Measurements from ENCODE around the gene LAMA4. TPM values are rescaled to one million over a fixed set of nuclear protein-coding genes. Genes with fewer than 3 reads are reported as not detected.

The LAMA4 gene
- total RNA-seq, 6 donors from 2014 or later: 29.5 to 119 (median 58.9) TPM

GRCh38 chr6:112193117-112193516 lies 61.2 kb downstream of the LAMA4 start:
- peaks cover 0 to 8% (median 0%) of the 10 kb centered on the region in 4 donors for H3K36me3 ChIP-seq
- no peaks in the 10 kb centered on the region for H3K9me3 ChIP-seq
- ATAC-seq (ENCODE audit: low FRiP score in 2 of 2) (no peak), DNase-seq (no peak)
- no peak for TF ChIP-seq POLR2A (IDR thresholded peaks at IDR 0.05)
- H3K4me1 ChIP-seq: peaks cover 0 to 6% (median 0%) of the 10 kb centered on the region in 4 donors
- no peak overlapping the region for H3K4me3 ChIP-seq
- no peaks in the 10 kb centered on the region for H3K27me3 ChIP-seq
- no peak overlapping the region for H3K27ac ChIP-seq

- Histone ChIP-seq H3K4me3 (no peak overlapping the region), H3K27me3 (no peaks in the 10 kb centered on the region), H3K27ac (peak overlapping the region in 1 of 4 donors; percentile 17), H3K9me3 (no peaks in the 10 kb centered on the region), H3K36me3 (peaks cover 0 to 20% (median 0%) of the 10 kb centered on the region in 4 donors), H3K4me1 (peaks cover 0 to 6% (median 0%) of the 10 kb centered on the region in 4 donors)
- TF ChIP-seq CTCF (IDR thresholded peaks at IDR 0.05): no peak
- TF ChIP-seq EP300 (IDR thresholded peaks at IDR 0.05): no peak
- no peak for TF ChIP-seq POLR2AphosphoS5 (IDR thresholded peaks at IDR 0.05)
- TF ChIP-seq POLR2A (IDR thresholded peaks at IDR 0.05): no peak
- no peak for DNase-seq
- WGBS, 2 donors: 83 to 92% methylated on average over 7 of the region's 7 CpGs
- ATAC-seq (ENCODE audit: low FRiP score in 2 of 2): no peak
Measured at GRCh38 chr6:112191509-112192020, 62.8 kb downstream of the LAMA4 start.

- peaks cover 0 to 6% (median 0%) of the 10 kb centered on the region in 4 donors for H3K4me1 ChIP-seq
- peaks cover 0 to 26% (median 0%) of the 10 kb centered on the region in 4 donors for H3K36me3 ChIP-seq
- DNase-seq (no peak), ATAC-seq (ENCODE audit: low FRiP score in 2 of 2) (no peak)
- H3K4me3 ChIP-seq: no peak overlapping the region
- H3K9me3 ChIP-seq: no peaks in the 10 kb centered on the region
- H3K27ac ChIP-seq: no peak overlapping the region
- 91 to 94% methylated on average over 1 of the region's 1 CpG for WGBS, 2 donors
- TF ChIP-seq POLR2AphosphoS5 (IDR thresholded peaks at IDR 0.05) (no peak), CTCF (IDR thresholded peaks at IDR 0.05) (no peak), POLR2A (IDR thresholded peaks at IDR 0.05) (no peak), EP300 (IDR thresholded peaks at IDR 0.05) (no peak)
- no peaks in the 10 kb centered on the region for H3K27me3 ChIP-seq
Measured at GRCh38 chr6:112190164-112190563, 64.2 kb downstream of the LAMA4 start.

GRCh38 chr6:112189494-112189893 lies 64.9 kb downstream of the LAMA4 start:
- peak overlapping the region in 1 of 4 donors; percentile 14 for H3K27ac ChIP-seq
- peaks cover 0 to 26% (median 0%) of the 10 kb centered on the region in 4 donors for H3K36me3 ChIP-seq
- H3K4me3 ChIP-seq: no peak overlapping the region
- no peaks in the 10 kb centered on the region for H3K27me3 ChIP-seq
- ATAC-seq (ENCODE audit: low FRiP score in 2 of 2) (peak in 1 of 2 donors; percentile 59), DNase-seq (no peak)
- TF ChIP-seq EP300 (IDR thresholded peaks at IDR 0.05) (no peak), POLR2AphosphoS5 (IDR thresholded peaks at IDR 0.05) (no peak), CTCF (IDR thresholded peaks at IDR 0.05) (no peak), POLR2A (IDR thresholded peaks at IDR 0.05) (no peak)
- H3K9me3 ChIP-seq: no peaks in the 10 kb centered on the region
- peaks cover 0 to 3% (median 0%) of the 10 kb centered on the region in 4 donors for H3K4me1 ChIP-seq
- 56 to 77% methylated on average over 5 of the region's 5 CpGs for WGBS, 2 donors

- TF ChIP-seq EP300 (IDR thresholded peaks at IDR 0.05) (no peak), POLR2A (IDR thresholded peaks at IDR 0.05) (no peak), CTCF (IDR thresholded peaks at IDR 0.05) (no peak), POLR2AphosphoS5 (IDR thresholded peaks at IDR 0.05) (no peak)
- Histone ChIP-seq H3K27ac (peak overlapping the region in 1 of 4 donors; percentile 14), H3K36me3 (peaks cover 0 to 26% (median 0%) of the 10 kb centered on the region in 4 donors), H3K4me1 (peaks cover 0 to 3% (median 0%) of the 10 kb centered on the region in 4 donors), H3K27me3 (no peaks in the 10 kb centered on the region), H3K9me3 (no peaks in the 10 kb centered on the region), H3K4me3 (no peak overlapping the region)
- ATAC-seq (ENCODE audit: low FRiP score in 2 of 2) (no peak), DNase-seq (no peak)
- 83 to 84% methylated on average over 3 of the region's 3 CpGs for WGBS, 2 donors
Measured at GRCh38 chr6:112188906-112189305, 65.5 kb downstream of the LAMA4 start.
